ENCODE results near the gene FAM13A. TPM values are rescaled to one million over a fixed set of nuclear protein-coding genes. Genes with fewer than 3 reads are reported as not detected.

FAM13A gene
- total and polyA plus RNA-seq, 10 of the 15 experiments (the other 5 are each of a cell fraction or from before 2014, with no cell fraction given) = 0.05 to 1.8 (median 0.27) TPM; not detected in 1

GRCh38 chr4:88825931-88826330 is 231.1 kb downstream of the FAM13A start:
- H3K9me3 ChIP-seq (replicated peaks; ENCODE audit: control insufficient read depth, insufficient read depth, low read length) = no peaks in the 10 kb centered on the region
- no peak for ATAC-seq
- no peaks in the 10 kb centered on the region for H4K20me1 ChIP-seq (ENCODE audit: control insufficient read depth, insufficient read depth)
- in situ Hi-C loops (cut with MboI) (loop anchor here (10.0 kb wide), 1 partner anchor 289 kb away; the partner anchor contains the start of gene TIGD2), intact Hi-C loops (cut with micrococcal nuclease; ENCODE audit: unreplicated experiment) (no loop called here)
- FAIRE-seq = no peak
- no peak overlapping the region for H3K4me3 ChIP-seq
- CTCF ChIA-PET = interaction anchor here (0.7 kb wide), 1 partner anchor 9 kb away, joined by 3 read pairs; no protein-coding TSS in a partner anchor
- H3K4me1 ChIP-seq (ENCODE audit: control insufficient read depth, insufficient read depth, low read length) = peaks cover 5% of the 10 kb centered on the region; the same call in 1 of the 2 replicates
- no peaks in the 10 kb centered on the region for H3K79me2 ChIP-seq (ENCODE audit: control insufficient read depth, insufficient read depth, low read length)
- H3K27ac ChIP-seq (ENCODE audit: control insufficient read depth, insufficient read depth) = no peak overlapping the region
- H3K27me3 ChIP-seq (replicated peaks in 1 of 2; ENCODE audit: control insufficient read depth in 2 of 2, insufficient read depth in 2 of 2, low read length in 1 of 2) = no peaks in the 10 kb centered on the region
- SMC1A ChIA-PET (ENCODE audit: uncharacterized antibody, unreplicated experiment) = no interaction called here
- no peak overlapping the region for H3K4me2 ChIP-seq (ENCODE audit: control insufficient read depth, insufficient read depth)
- DNase-seq (ENCODE audit: low read depth, low spot score) = no peak
- RAD21 ChIA-PET (ENCODE audit: unreplicated experiment) = no interaction called here
- no peak for TF ChIP-seq FOS (IDR thresholded peaks at IDR 0.05; ENCODE audit: borderline replicate concordance, extremely low read depth, insufficient read length)
- no peak for TF ChIP-seq ZNF592 (IDR thresholded peaks at IDR 0.05)
- no peak for TF ChIP-seq MXI1 (IDR thresholded peaks at IDR 0.05; ENCODE audit: low read depth, low read length)
- no peak for TF ChIP-seq MTA3 (IDR thresholded peaks at IDR 0.05; ENCODE audit: borderline replicate concordance, low read length)
- no peak for TF ChIP-seq PBX3 (IDR thresholded peaks at IDR 0.05; ENCODE audit: insufficient replicate concordance, low read depth, low read length)
- no peaks in the 10 kb centered on the region for H3K36me3 ChIP-seq (ENCODE audit: control insufficient read depth in 2 of 2, insufficient read depth in 2 of 2, low read length in 1 of 2)
- no peak overlapping the region for H3K9ac ChIP-seq (ENCODE audit: control insufficient read depth, insufficient read depth, low read length)
- BruUV-seq (replicated peaks) = no TSS peak
- POLR2A ChIA-PET = interaction anchor here (0.7 kb wide), 1 partner anchor 332 kb away, joined by 4 read pairs; no protein-coding TSS in a partner anchor
- WGBS (ENCODE audit: insufficient coverage, insufficient replicate concordance, low lambda C conversion rate, missing lambda C conversion rate) = 63% methylated on average over 2 of the region's 2 CpGs
- H2AFZ ChIP-seq (ENCODE audit: control insufficient read depth, low read depth, low read length) = no peak overlapping the region

All from GM12878 (cell line).